ENCODE results near the gene PALB2.
A peak's percentile ranks its signal among the peaks of the same experiment; 100 is the strongest.

Gene PALB2

GRCh38 chr16:23609929-23610328 is 31.2 kb downstream of the PALB2 start:
- DNase-seq (ENCODE audit: extremely low read depth, low read depth): no peak
- TF ChIP-seq CTCF (IDR thresholded peaks at IDR 0.05; ENCODE audit: low read depth, low read length): no peak

- no peak for TF ChIP-seq CTCF (IDR thresholded peaks at IDR 0.05; ENCODE audit: low read depth, low read length)
- DNase-seq (ENCODE audit: extremely low read depth, low read depth): no peak
Measured at GRCh38 chr16:23608194-23608593, 32.9 kb downstream of the PALB2 start.

- DNase-seq (ENCODE audit: extremely low read depth, low read depth): no peak
- no peak for TF ChIP-seq CTCF (IDR thresholded peaks at IDR 0.05; ENCODE audit: low read depth, low read length)
Measured at GRCh38 chr16:23607726-23608125, 33.4 kb downstream of the PALB2 start.

- no peak for DNase-seq (ENCODE audit: extremely low read depth, low read depth)
- TF ChIP-seq CTCF (IDR thresholded peaks at IDR 0.05; ENCODE audit: low read depth, low read length): no peak
Measured at GRCh38 chr16:23597003-23597756, 43.9 kb downstream of the PALB2 start.

- peak; percentile 56 for TF ChIP-seq CTCF (IDR thresholded peaks at IDR 0.05; ENCODE audit: low read depth, low read length)
Measured at GRCh38 chr16:23595951-23596720, 45.0 kb downstream of the PALB2 start, which contains the start of gene NDUFAB1. Gene NDUFAB1, minus strand, starts transcription at chr16:23596316. Its CDS starts 26 bp downstream, at chr16:23596290.

GRCh38 chr16:23595246-23595950 is 45.7 kb downstream of the PALB2 start:
- DNase-seq (ENCODE audit: extremely low read depth, low read depth): no peak
- no peak for TF ChIP-seq CTCF (IDR thresholded peaks at IDR 0.05; ENCODE audit: low read depth, low read length)

More at GRCh38 chr16:23595951-23596720, 45.0 kb downstream of the PALB2 start, which contains the start of gene NDUFAB1:
- DNase-seq (ENCODE audit: extremely low read depth, low read depth): peak; percentile 45

Measured in AG09319 (cell line).